OCI-LY7 (cell line): ENCODE data around the gene LRRC38. TPM values are rescaled to one million over a fixed set of nuclear protein-coding genes. Genes with fewer than 3 reads are reported as not detected.

Experiments used
- BruUV-seq: library from RNA; stranded (reverse); fragments of 400-500 nt; replicated peaks from 2 replicates; lab custom pipeline; 2021; lab: Mats Ljungman, UMichigan
- CTCF ChIA-PET: fragments of 300-600 bp; sonication (Branson Sonifier 250); formaldehyde crosslinking; loops from one replicate; lab custom pipeline; 2022; ENCODE audit warnings: antibody characterized with exemption; ENCODE audit not compliant: unreplicated experiment; lab: Charles Lee
- POLR2A ChIA-PET: fragments of 300-600 bp; sonication (Branson Sonifier 250); formaldehyde crosslinking; loops from one replicate; lab custom pipeline; 2022; ENCODE audit warnings: antibody characterized with exemption; lab: Charles Lee
- DNase-seq: peaks from one replicate; pipeline ENCODE4 v3.0.0-alpha.2; 2015; ENCODE audit warnings: low spot score
- H2AFZ ChIP-seq: fragments of 200-600 bp; sonication (generic), shearing (Covaris generic); 2 replicates; pipeline ENCODE4 v1.6.1; 2014; ENCODE audit warnings: mild to moderate bottlenecking, antibody characterized with exemption, low read length, moderate library complexity
- H3K27ac ChIP-seq: fragments of 200-600 bp; sonication (generic); 2 replicates; pipeline ENCODE4 v1.5.1; 2014; ENCODE audit warnings: mixed run types, low read depth, mild to moderate bottlenecking, moderate library complexity, low read length, inconsistent platforms; ENCODE audit not compliant: poor library complexity, severe bottlenecking
- H3K36me3 ChIP-seq: fragments of 200-600 bp; sonication (generic); 2 replicates; pipeline ENCODE4 v1.6.1; 2014; ENCODE audit warnings: mild to moderate bottlenecking, antibody characterized with exemption, low read length, moderate library complexity, mixed read lengths; ENCODE audit not compliant: insufficient read depth
- H3K4me1 ChIP-seq: fragments of 200-600 bp; sonication (generic); 2 replicates; pipeline ENCODE4 v1.5.1; 2014; ENCODE audit warnings: mild to moderate bottlenecking, low read length; ENCODE audit not compliant: insufficient read depth, poor library complexity, severe bottlenecking
- H3K4me2 ChIP-seq: fragments of 200-600 bp; sonication (generic); 2 replicates; pipeline ENCODE4 v1.6.1; 2014; ENCODE audit warnings: mild to moderate bottlenecking, low read length
- H3K4me3 ChIP-seq: fragments of 200-600 bp; sonication (generic); 2 replicates; pipeline ENCODE4 v1.5.1; 2014; ENCODE audit warnings: mild to moderate bottlenecking, low read depth, low read length; ENCODE audit not compliant: poor library complexity, severe bottlenecking
- H3K79me2 ChIP-seq: fragments of 200-600 bp; sonication (generic); 2 replicates; pipeline ENCODE4 v1.6.1; 2016; ENCODE audit warnings: low read depth, mild to moderate bottlenecking, low read length, moderate library complexity, mixed read lengths; ENCODE audit not compliant: insufficient read depth
- H3K9me2 ChIP-seq: fragments of 200-600 bp; sonication (generic); 2 replicates; pipeline ENCODE4 v1.6.1; 2016; ENCODE audit warnings: mild to moderate bottlenecking, low read length, mixed read lengths; ENCODE audit not compliant: insufficient read depth
- H3K9me3 ChIP-seq: fragments of 200-600 bp; sonication (generic); 2 replicates; pipeline ENCODE4 v1.6.1; 2014; ENCODE audit warnings: mild to moderate bottlenecking, mixed run types, low read length, mixed read lengths
- H4K20me1 ChIP-seq: fragments of 200-600 bp; sonication (generic); 2 replicates; pipeline ENCODE4 v1.6.1; 2014; ENCODE audit warnings: mild to moderate bottlenecking, antibody characterized with exemption, low read length, moderate library complexity, mixed read lengths; ENCODE audit not compliant: insufficient read depth
- CTCF ChIP-seq: fragments of 200-600 bp; sonication (generic); conservative IDR thresholded peaks from 2 replicates; pipeline ENCODE4 v1.5.1; 2014; ENCODE audit warnings: mild to moderate bottlenecking, antibody characterized with exemption, low read length, moderate library complexity, mixed read lengths
- EZH2phosphoT487 ChIP-seq: fragments of 200-600 bp; sonication (generic); IDR thresholded peaks from 2 replicates; pipeline ENCODE4 v1.6.1; 2018; ENCODE audit warnings: low read depth, borderline replicate concordance, mild to moderate bottlenecking, mixed run types, antibody characterized with exemption, low read length, moderate library complexity, mixed read lengths
- intact Hi-C: fragments of 100-400 bp; cut with micrococcal nuclease; formaldehyde crosslinking; loops from one replicate; pipeline ENCODE4 v1.10.0; 2022; ENCODE audit not compliant: unreplicated experiment
- total RNA-seq, 2 experiments: library from RNA; depleted of rRNA in 1 of 2; stranded (reverse); fragments of >200 nt in 1 of 2; shearing (Covaris generic) in 1 of 2; gene quantifications; 2 replicates each; pipeline ENCODE4 v1.2.3, GENCODE V29; 2014 to 2022

The LRRC38 gene
- total RNA-seq, 2 experiments from 2014 or later, result not detected

- no TSS peak for BruUV-seq
- no peak overlapping the region for H2AFZ ChIP-seq
- H3K4me2 ChIP-seq, result no peak overlapping the region
- no peaks in the 10 kb centered on the region for H4K20me1 ChIP-seq
- H3K9me3 ChIP-seq, result no peaks in the 10 kb centered on the region
- H3K36me3 ChIP-seq, result no peaks in the 10 kb centered on the region
- ChIA-PET POLR2A (no interaction called here), CTCF (no interaction called here)
- no peak for DNase-seq
- H3K27ac ChIP-seq, result no peak overlapping the region
- TF ChIP-seq CTCF (no peak), EZH2phosphoT487 (no peak)
- no peaks in the 10 kb centered on the region for H3K9me2 ChIP-seq
- peaks cover 55% of the 10 kb centered on the region for H3K4me1 ChIP-seq
- H3K79me2 ChIP-seq, result no peaks in the 10 kb centered on the region
- no peak overlapping the region for H3K4me3 ChIP-seq
- intact Hi-C loops, result no loop called here
Observed at GRCh38 chr1:13492711-13493110, 21.1 kb downstream of the LRRC38 start.

- Histone ChIP-seq H3K4me2 (peak overlapping the region; percentile 48), H3K27ac (peak overlapping the region; percentile 70), H3K79me2 (no peaks in the 10 kb centered on the region), H3K9me3 (no peaks in the 10 kb centered on the region), H3K36me3 (no peaks in the 10 kb centered on the region), H2AFZ (peak overlapping the region; percentile 31; the same call in 1 of the 2 replicates), H4K20me1 (no peaks in the 10 kb centered on the region), H3K4me1 (peaks cover 37% of the 10 kb centered on the region), H3K4me3 (peak overlapping the region; percentile 58), H3K9me2 (no peaks in the 10 kb centered on the region)
- intact Hi-C loops, result no loop called here
- CTCF ChIA-PET, result no interaction called here
- DNase-seq, result no peak
- POLR2A ChIA-PET, result no interaction called here
- no peak for TF ChIP-seq CTCF
- no peak for TF ChIP-seq EZH2phosphoT487
- BruUV-seq, result TSS peak; percentile 60
Observed at GRCh38 chr1:13487957-13488356, 25.8 kb downstream of the LRRC38 start.

- no TSS peak for BruUV-seq
- Histone ChIP-seq H4K20me1 (no peaks in the 10 kb centered on the region), H3K79me2 (no peaks in the 10 kb centered on the region), H3K4me2 (peak overlapping the region; percentile 48), H3K27ac (peak overlapping the region; percentile 70), H3K36me3 (no peaks in the 10 kb centered on the region), H3K9me3 (no peaks in the 10 kb centered on the region), H3K4me1 (peaks cover 37% of the 10 kb centered on the region), H3K4me3 (peak overlapping the region; percentile 58), H3K9me2 (no peaks in the 10 kb centered on the region), H2AFZ (peak overlapping the region; percentile 31; the same call in 1 of the 2 replicates)
- no peak for TF ChIP-seq EZH2phosphoT487
- 0 out of 2 replicates have a peak, but pooled peaks have one; percentile 21 for TF ChIP-seq CTCF
- peak; percentile 80 for DNase-seq
- ChIA-PET CTCF (no interaction called here), POLR2A (no interaction called here)
- intact Hi-C loops, result no loop called here
Observed at GRCh38 chr1:13487143-13487868, 26.5 kb downstream of the LRRC38 start.
